ENCODE measurements around the gene CCNY. TPM values are rescaled to one million over a fixed set of nuclear protein-coding genes. Genes with fewer than 3 reads are reported as not detected.

CCNY gene
- total and polyA plus RNA-seq, 2 donors (not counting 1 experiment from before 2014, with no cell fraction given): 34.1 to 64.9 TPM

- Histone ChIP-seq H3K36me3 (replicated peaks in 1 of 2; ENCODE audit: control extremely low read depth in 1 of 2, control insufficient read depth in 1 of 2, extremely low read depth in 1 of 2, insufficient read depth in 2 of 2, low read length in 1 of 2) (no peaks in the 10 kb centered on the region), H3K79me2 (ENCODE audit: control insufficient read depth, insufficient read depth, low read length) (peaks cover 100% of the 10 kb centered on the region), H3K9me3 (ENCODE audit: control extremely low read depth in 1 of 3, control insufficient read depth in 2 of 3, insufficient read depth in 1 of 3, low read length in 2 of 3) (peaks cover 0 to 3% (median 0%) of the 10 kb centered on the region in 3 donors), H3K4me3 (ENCODE audit: control extremely low read depth in 1 of 5, extremely low read depth in 1 of 5, insufficient read depth in 1 of 5, low read depth in 2 of 5, low read length in 4 of 5) (no peak overlapping the region), H3K4me1 (ENCODE audit: control insufficient read depth in 2 of 2, insufficient read depth in 2 of 2, low read length in 2 of 2) (peaks cover 36 to 51% of the 10 kb centered on the region in 2 donors), H3K9ac (ENCODE audit: low read length) (no peak overlapping the region), H3K4me2 (replicated peaks; ENCODE audit: low read depth, low read length, poor library complexity, severe bottlenecking) (no peak overlapping the region), H2AFZ (ENCODE audit: insufficient read depth, low read depth, low read length, poor library complexity, severe bottlenecking) (no peak overlapping the region), H3K27ac (ENCODE audit: low read length in 2 of 2) (no peak overlapping the region), H3K27me3 (replicated peaks in 1 of 4; ENCODE audit: control extremely low read depth in 1 of 4, control insufficient read depth in 3 of 4, insufficient read depth in 4 of 4, low read length in 3 of 4) (no peaks in the 10 kb centered on the region), H4K20me1 (ENCODE audit: control insufficient read depth, insufficient read depth, low read length, poor library complexity, severe bottlenecking) (peaks cover 96% of the 10 kb centered on the region)
- TF ChIP-seq EZH2 (IDR thresholded peaks at IDR 0.05; ENCODE audit: borderline replicate concordance, insufficient read depth, low read depth, low read length, poor library complexity, severe bottlenecking) (no peak), CTCF (IDR thresholded peaks at IDR 0.05) (no peak)
- intact Hi-C loops (cut with micrococcal nuclease): no loop called here
- DNase-seq: no peak
- H3K27me3 Mint-ChIP-seq: no peaks in the 10 kb centered on the region
- peak overlapping the region; percentile 10 for H3K4me3 Mint-ChIP-seq
- peaks cover 88% of the 10 kb centered on the region for H3K4me1 Mint-ChIP-seq
- no peak overlapping the region for H3K27ac Mint-ChIP-seq
- POLR2A ChIA-PET: no interaction called here
- no peaks in the 10 kb centered on the region for H3K9me3 Mint-ChIP-seq (ENCODE audit: insufficient read depth)
- 100% methylated on average over 1 of the region's 2 CpGs for WGBS (ENCODE audit: insufficient coverage)
- no peak for ATAC-seq (ENCODE audit: low read depth)
- CTCF ChIA-PET: interaction anchor here (1.8 kb wide), 1 partner anchor 13 kb away, joined by 4 read pairs; no protein-coding TSS in a partner anchor
These were observed 14.7 kb downstream of the CCNY start for GRCh38 chr10:35351021-35351420.

GRCh38 chr10:35352097-35352496, 15.8 kb downstream of the CCNY start:
- H3K9ac ChIP-seq (ENCODE audit: low read length): no peak overlapping the region
- peaks cover 36 to 57% of the 10 kb centered on the region in 2 donors for H3K4me1 ChIP-seq (ENCODE audit: control insufficient read depth in 2 of 2, insufficient read depth in 2 of 2, low read length in 2 of 2)
- no peak for DNase-seq
- H3K36me3 ChIP-seq (replicated peaks in 1 of 2; ENCODE audit: control extremely low read depth in 1 of 2, control insufficient read depth in 1 of 2, extremely low read depth in 1 of 2, insufficient read depth in 2 of 2, low read length in 1 of 2): no peaks in the 10 kb centered on the region
- ChIA-PET CTCF (interaction anchor here (1.4 kb wide), 1 partner anchor 27 kb away, joined by 3 read pairs; no protein-coding TSS in a partner anchor), POLR2A (no interaction called here)
- TF ChIP-seq EZH2 (IDR thresholded peaks at IDR 0.05; ENCODE audit: borderline replicate concordance, insufficient read depth, low read depth, low read length, poor library complexity, severe bottlenecking) (no peak), CTCF (IDR thresholded peaks at IDR 0.05) (no peak)
- no peak for ATAC-seq (ENCODE audit: low read depth)
- Mint-ChIP-seq H3K4me1 (peaks cover 91% of the 10 kb centered on the region), H3K27ac (no peak overlapping the region), H3K9me3 (ENCODE audit: insufficient read depth) (no peaks in the 10 kb centered on the region), H3K4me3 (peak overlapping the region; percentile 47), H3K27me3 (no peaks in the 10 kb centered on the region)
- H3K27me3 ChIP-seq (replicated peaks in 1 of 4; ENCODE audit: control extremely low read depth in 1 of 4, control insufficient read depth in 3 of 4, insufficient read depth in 4 of 4, low read length in 3 of 4): no peaks in the 10 kb centered on the region
- no peak overlapping the region for H3K27ac ChIP-seq (ENCODE audit: low read length in 2 of 2)
- H3K79me2 ChIP-seq (ENCODE audit: control insufficient read depth, insufficient read depth, low read length): peaks cover 99% of the 10 kb centered on the region
- peaks cover 0 to 3% (median 0%) of the 10 kb centered on the region in 3 donors for H3K9me3 ChIP-seq (ENCODE audit: control extremely low read depth in 1 of 3, control insufficient read depth in 2 of 3, insufficient read depth in 1 of 3, low read length in 2 of 3)
- intact Hi-C loops (cut with micrococcal nuclease): no loop called here
- peak overlapping the region; percentile 38 for H3K4me2 ChIP-seq (replicated peaks; ENCODE audit: low read depth, low read length, poor library complexity, severe bottlenecking)
- H3K4me3 ChIP-seq (ENCODE audit: control extremely low read depth in 1 of 5, extremely low read depth in 1 of 5, insufficient read depth in 1 of 5, low read depth in 2 of 5, low read length in 4 of 5): no peak overlapping the region
- no peak overlapping the region for H2AFZ ChIP-seq (ENCODE audit: insufficient read depth, low read depth, low read length, poor library complexity, severe bottlenecking)
- H4K20me1 ChIP-seq (ENCODE audit: control insufficient read depth, insufficient read depth, low read length, poor library complexity, severe bottlenecking): peaks cover 94% of the 10 kb centered on the region
- WGBS (ENCODE audit: insufficient coverage): 100% methylated on average over 1 of the region's 2 CpGs
